Activated CD4-positive, alpha-beta T cell treated with anti-CD3 and anti-CD28 coated beads, Interleukin-2, Interleukin-6, amounts not matched to agents 100 ng/mL and 50 ng/mL, durations not matched to agents 16 hours and 8 hours (primary cell): ENCODE data around the gene OAT.

Experiments
- DNase-seq: peaks from one replicate; pipeline ENCODE4 v3.0.0-alpha.2; 2020

Gene OAT

GRCh38 chr10:124394583-124394982, 24.1 kb downstream of the OAT start:
- DNase-seq: no peak

GRCh38 chr10:124392626-124393342, 25.9 kb downstream of the OAT start:
- no peak for DNase-seq

GRCh38 chr10:124390471-124391187, 28.1 kb downstream of the OAT start:
- DNase-seq: no peak

- no peak for DNase-seq
These were observed 28.9 kb downstream of the OAT start for GRCh38 chr10:124389613-124390361.

GRCh38 chr10:124388823-124389612, 29.7 kb downstream of the OAT start:
- DNase-seq: peak; percentile 94

GRCh38 chr10:124388476-124388822, 30.3 kb downstream of the OAT start:
- no peak for DNase-seq

GRCh38 chr10:124387078-124387874, 31.4 kb downstream of the OAT start:
- no peak for DNase-seq

GRCh38 chr10:124386186-124387077, 32.3 kb downstream of the OAT start:
- DNase-seq: no peak

- DNase-seq: no peak
These were observed 33.0 kb downstream of the OAT start for GRCh38 chr10:124385627-124386185.

- DNase-seq: no peak
These were observed 34.0 kb downstream of the OAT start for GRCh38 chr10:124384591-124385190.

GRCh38 chr10:124384172-124384571, 34.6 kb downstream of the OAT start:
- DNase-seq: no peak

GRCh38 chr10:124383496-124383895, 35.2 kb downstream of the OAT start:
- no peak for DNase-seq

GRCh38 chr10:124381011-124381611, 37.6 kb downstream of the OAT start:
- DNase-seq: no peak

- DNase-seq: no peak
These were observed 38.3 kb downstream of the OAT start for GRCh38 chr10:124380256-124380995.

GRCh38 chr10:124379609-124380193, 39.0 kb downstream of the OAT start:
- DNase-seq: no peak

GRCh38 chr10:124378881-124379471, 39.7 kb downstream of the OAT start:
- DNase-seq: no peak

GRCh38 chr10:124378271-124378670, 40.5 kb downstream of the OAT start:
- no peak for DNase-seq

GRCh38 chr10:124377101-124377500, 41.6 kb downstream of the OAT start:
- no peak for DNase-seq
